ENCODE results near the gene NDFIP1. TPM values are rescaled to one million over a fixed set of nuclear protein-coding genes. Genes with fewer than 3 reads are reported as not detected.

The NDFIP1 gene
- total RNA-seq, 1 experiment from 2014 or later: 37.8 TPM

DNA sequence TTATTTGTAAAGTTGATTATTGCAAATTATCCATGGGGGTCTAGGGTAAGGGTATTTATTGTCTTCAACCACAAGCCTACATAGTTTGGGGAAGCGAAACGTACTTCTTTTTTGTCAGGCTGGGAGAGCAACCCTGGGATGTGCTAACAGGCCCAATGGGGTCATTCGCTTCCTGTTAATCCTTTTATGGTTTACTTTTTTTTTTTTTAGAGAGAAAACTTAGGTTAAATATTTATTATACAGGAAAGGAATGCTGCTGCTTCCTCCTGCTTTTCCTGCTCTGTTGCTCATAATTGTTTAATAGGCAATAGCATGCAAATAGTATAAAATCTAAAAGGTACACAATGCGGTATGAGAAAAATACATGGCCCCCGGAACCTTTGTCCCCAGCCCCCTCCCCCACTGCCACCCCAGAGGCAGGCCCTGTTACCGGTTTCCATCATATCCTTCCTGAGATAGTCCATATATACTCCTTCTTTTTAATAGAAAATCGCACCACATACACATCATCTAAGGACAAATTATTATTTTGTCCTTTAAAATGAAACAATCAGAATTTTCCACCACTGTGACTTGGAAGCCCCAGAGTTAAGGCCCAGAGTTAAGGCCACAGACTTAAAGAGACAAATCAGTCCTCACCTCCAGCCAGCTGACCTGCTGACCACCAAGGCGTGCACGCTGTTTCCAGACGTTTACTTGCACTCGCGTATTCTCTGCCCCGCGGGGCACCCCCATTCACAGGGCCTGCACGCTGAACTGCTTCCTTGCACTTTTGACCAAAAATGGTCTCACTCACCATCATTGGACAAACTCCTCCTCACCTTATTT is 83.9 kb downstream of the NDFIP1 start:
- no peak for TF ChIP-seq ZFX (IDR thresholded peaks at IDR 0.05)
- no peak for TF ChIP-seq FOSL1 (IDR thresholded peaks at IDR 0.05; ENCODE audit: low read depth)
- no peak for TF ChIP-seq EZH2phosphoT487 (IDR thresholded peaks at IDR 0.05; ENCODE audit: borderline replicate concordance)
- no peak for TF ChIP-seq YY1 (IDR thresholded peaks at IDR 0.05; ENCODE audit: extremely low read depth, insufficient replicate concordance, low read depth, low read length)
- TF ChIP-seq SP1 (IDR thresholded peaks at IDR 0.05; ENCODE audit: low read depth): no peak
- no peak for TF ChIP-seq POLR2A (IDR thresholded peaks at IDR 0.05; ENCODE audit: borderline replicate concordance, extremely low read depth, insufficient read depth, insufficient read length)
- TF ChIP-seq SRF (IDR thresholded peaks at IDR 0.05; ENCODE audit: low read depth): no peak
- Histone ChIP-seq H4K20me1 (ENCODE audit: insufficient read depth) (no peaks in the 10 kb centered on the region), H3K4me1 (ENCODE audit: control insufficient read depth in 1 of 2, insufficient read depth in 2 of 2, low read length in 2 of 2) (no peaks in the 10 kb centered on the region), H3K9me2 (ENCODE audit: insufficient read depth) (no peaks in the 10 kb centered on the region), H3K4me2 (ENCODE audit: low read length) (no peak overlapping the region), H3K36me3 (ENCODE audit: control insufficient read depth in 1 of 2, insufficient read depth in 2 of 2, low read length in 2 of 2) (no peaks in the 10 kb centered on the region), H3K9me3 (ENCODE audit: control insufficient read depth in 1 of 2, insufficient read depth in 1 of 2, low read depth in 1 of 2, low read length in 2 of 2) (no peaks in the 10 kb centered on the region), H3K79me2 (ENCODE audit: insufficient read depth, low read length) (no peaks in the 10 kb centered on the region), H3K4me3 (replicated peaks in 1 of 2; ENCODE audit: low read depth in 1 of 2, low read length in 2 of 2) (no peak overlapping the region), H2AFZ (ENCODE audit: low read depth, low read length, poor library complexity, severe bottlenecking) (no peak overlapping the region), H3K27ac (ENCODE audit: low read depth, low read length) (no peak overlapping the region), H3K27me3 (ENCODE audit: insufficient read depth, low read length) (no peaks in the 10 kb centered on the region), H3K9ac (ENCODE audit: low read length) (no peak overlapping the region)
- intact Hi-C loops (cut with micrococcal nuclease): no loop called here
- no TSS peak for BruUV-seq (replicated peaks)
- no peak for ATAC-seq
- ChIA-PET RAD21 (ENCODE audit: low non-redundant PET in 1 of 2, low total read pairs in 2 of 2, uncharacterized antibody in 2 of 2, unreplicated experiment in 2 of 2) (no interaction called here), POLR2A (no interaction called here), CTCF (no interaction called here)
- no peak for DNase-seq (ENCODE audit: low read depth, low spot score)

DNA sequence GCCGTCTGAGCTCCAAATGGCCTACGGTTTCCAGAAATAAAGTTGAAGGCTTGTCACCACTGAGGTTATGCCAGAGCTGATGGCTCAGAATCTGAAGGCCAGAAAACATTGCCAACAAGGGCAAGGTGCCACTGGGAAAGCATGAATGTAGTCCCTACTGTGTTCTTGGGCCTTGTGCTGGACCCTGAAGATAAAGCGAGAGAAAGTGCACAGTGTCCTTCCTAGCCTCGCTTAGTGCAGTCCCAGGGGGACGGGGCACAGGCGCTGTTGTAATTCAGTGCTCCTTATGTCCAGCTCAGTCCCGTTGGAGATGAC is 84.5 kb downstream of the NDFIP1 start:
- no peaks in the 10 kb centered on the region for H3K9me2 ChIP-seq (ENCODE audit: insufficient read depth)
- BruUV-seq (replicated peaks): no TSS peak
- ATAC-seq: no peak
- ChIA-PET RAD21 (ENCODE audit: low non-redundant PET in 1 of 2, low total read pairs in 2 of 2, uncharacterized antibody in 2 of 2, unreplicated experiment in 2 of 2) (no interaction called here), CTCF (no interaction called here), POLR2A (no interaction called here)
- intact Hi-C loops (cut with micrococcal nuclease): no loop called here
- no peak overlapping the region for H3K4me2 ChIP-seq (ENCODE audit: low read length)
- no peak overlapping the region for H3K4me3 ChIP-seq (replicated peaks in 1 of 2; ENCODE audit: low read depth in 1 of 2, low read length in 2 of 2)
- H3K36me3 ChIP-seq (ENCODE audit: control insufficient read depth in 1 of 2, insufficient read depth in 2 of 2, low read length in 2 of 2): no peaks in the 10 kb centered on the region
- no peak overlapping the region for H3K27ac ChIP-seq (ENCODE audit: low read depth, low read length)
- no peaks in the 10 kb centered on the region for H4K20me1 ChIP-seq (ENCODE audit: insufficient read depth)
- no peak for DNase-seq (ENCODE audit: low read depth, low spot score)
- no peak overlapping the region for H3K9ac ChIP-seq (ENCODE audit: low read length)
- H2AFZ ChIP-seq (ENCODE audit: low read depth, low read length, poor library complexity, severe bottlenecking): no peak overlapping the region
- H3K27me3 ChIP-seq (ENCODE audit: insufficient read depth, low read length): no peaks in the 10 kb centered on the region
- TF ChIP-seq SRF (IDR thresholded peaks at IDR 0.05; ENCODE audit: low read depth) (no peak), EGR1 (IDR thresholded peaks at IDR 0.05; ENCODE audit: low read depth) (no peak), POLR2A (IDR thresholded peaks at IDR 0.05; ENCODE audit: borderline replicate concordance, extremely low read depth, insufficient read depth, insufficient read length) (no peak), ZFX (IDR thresholded peaks at IDR 0.05) (no peak), POLR2AphosphoS5 (IDR thresholded peaks at IDR 0.05; ENCODE audit: low read depth, low read length) (no peak), FOSL1 (IDR thresholded peaks at IDR 0.05; ENCODE audit: low read depth) (no peak), SP1 (IDR thresholded peaks at IDR 0.05; ENCODE audit: low read depth) (no peak), CBX3 (IDR thresholded peaks at IDR 0.05; ENCODE audit: low read depth) (no peak), JUND (IDR thresholded peaks at IDR 0.05) (no peak), EZH2phosphoT487 (IDR thresholded peaks at IDR 0.05; ENCODE audit: borderline replicate concordance) (no peak)
- TF ChIP-seq, protein P1, sequence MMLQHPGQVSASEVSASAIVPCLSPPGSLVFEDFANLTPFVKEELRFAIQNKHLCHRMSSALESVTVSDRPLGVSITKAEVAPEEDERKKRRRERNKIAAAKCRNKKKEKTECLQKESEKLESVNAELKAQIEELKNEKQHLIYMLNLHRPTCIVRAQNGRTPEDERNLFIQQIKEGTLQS (IDR thresholded peaks at IDR 0.05): no peak
- TF ChIP-seq, protein P2, sequence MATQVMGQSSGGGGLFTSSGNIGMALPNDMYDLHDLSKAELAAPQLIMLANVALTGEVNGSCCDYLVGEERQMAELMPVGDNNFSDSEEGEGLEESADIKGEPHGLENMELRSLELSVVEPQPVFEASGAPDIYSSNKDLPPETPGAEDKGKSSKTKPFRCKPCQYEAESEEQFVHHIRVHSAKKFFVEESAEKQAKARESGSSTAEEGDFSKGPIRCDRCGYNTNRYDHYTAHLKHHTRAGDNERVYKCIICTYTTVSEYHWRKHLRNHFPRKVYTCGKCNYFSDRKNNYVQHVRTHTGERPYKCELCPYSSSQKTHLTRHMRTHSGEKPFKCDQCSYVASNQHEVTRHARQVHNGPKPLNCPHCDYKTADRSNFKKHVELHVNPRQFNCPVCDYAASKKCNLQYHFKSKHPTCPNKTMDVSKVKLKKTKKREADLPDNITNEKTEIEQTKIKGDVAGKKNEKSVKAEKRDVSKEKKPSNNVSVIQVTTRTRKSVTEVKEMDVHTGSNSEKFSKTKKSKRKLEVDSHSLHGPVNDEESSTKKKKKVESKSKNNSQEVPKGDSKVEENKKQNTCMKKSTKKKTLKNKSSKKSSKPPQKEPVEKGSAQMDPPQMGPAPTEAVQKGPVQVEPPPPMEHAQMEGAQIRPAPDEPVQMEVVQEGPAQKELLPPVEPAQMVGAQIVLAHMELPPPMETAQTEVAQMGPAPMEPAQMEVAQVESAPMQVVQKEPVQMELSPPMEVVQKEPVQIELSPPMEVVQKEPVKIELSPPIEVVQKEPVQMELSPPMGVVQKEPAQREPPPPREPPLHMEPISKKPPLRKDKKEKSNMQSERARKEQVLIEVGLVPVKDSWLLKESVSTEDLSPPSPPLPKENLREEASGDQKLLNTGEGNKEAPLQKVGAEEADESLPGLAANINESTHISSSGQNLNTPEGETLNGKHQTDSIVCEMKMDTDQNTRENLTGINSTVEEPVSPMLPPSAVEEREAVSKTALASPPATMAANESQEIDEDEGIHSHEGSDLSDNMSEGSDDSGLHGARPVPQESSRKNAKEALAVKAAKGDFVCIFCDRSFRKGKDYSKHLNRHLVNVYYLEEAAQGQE (IDR thresholded peaks at IDR 0.05; ENCODE audit: low read depth): no peak
- TF ChIP-seq, protein P3, sequence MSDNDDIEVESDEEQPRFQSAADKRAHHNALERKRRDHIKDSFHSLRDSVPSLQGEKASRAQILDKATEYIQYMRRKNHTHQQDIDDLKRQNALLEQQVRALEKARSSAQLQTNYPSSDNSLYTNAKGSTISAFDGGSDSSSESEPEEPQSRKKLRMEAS (IDR thresholded peaks at IDR 0.05): no peak
- no peaks in the 10 kb centered on the region for H3K9me3 ChIP-seq (ENCODE audit: control insufficient read depth in 1 of 2, insufficient read depth in 1 of 2, low read depth in 1 of 2, low read length in 2 of 2)
- no peaks in the 10 kb centered on the region for H3K79me2 ChIP-seq (ENCODE audit: insufficient read depth, low read length)
- no peaks in the 10 kb centered on the region for H3K4me1 ChIP-seq (ENCODE audit: control insufficient read depth in 1 of 2, insufficient read depth in 2 of 2, low read length in 2 of 2)

All from HCT116 (cell line).